Choroid plexus epithelial cell (primary cell): ENCODE results near the gene SGCB.

Experiments used
- DNase-seq: peaks from one replicate; pipeline ENCODE4 v3.0.0-alpha.2; 2010; ENCODE audit warnings: low read depth
- H3K4me3 ChIP-seq: 2 replicates; pipeline ENCODE4 v1.5.1; 2011; ENCODE audit warnings: low read depth, mild to moderate bottlenecking, control low read depth, low read length, moderate library complexity
- TF ChIP-seq, protein P1 (sequence below): conservative IDR thresholded peaks from 2 replicates; pipeline ENCODE4 v1.5.1; 2011; ENCODE audit warnings: low read depth, mild to moderate bottlenecking, control low read depth, inconsistent platforms, low read length, moderate library complexity

Gene SGCB

DNA sequence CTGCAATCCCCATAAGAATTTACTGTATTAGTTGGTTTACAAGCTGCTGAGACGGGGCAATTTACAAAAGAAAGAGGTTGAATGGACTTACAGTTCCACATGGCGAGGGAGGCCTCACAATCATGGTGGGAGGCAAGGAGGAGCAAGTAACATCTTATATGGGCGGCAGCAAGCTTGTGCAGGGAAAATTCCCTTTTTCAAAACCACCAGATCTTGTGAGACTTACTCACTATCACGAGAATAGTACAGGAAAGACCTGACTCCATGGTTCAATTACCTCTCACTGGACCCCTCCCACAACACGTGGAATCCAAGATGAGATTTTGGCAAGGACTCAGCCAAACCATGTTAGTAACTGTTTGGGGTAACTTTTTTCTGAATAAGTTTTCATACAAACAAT, 11.2 kb upstream of the SGCB start:
- TF ChIP-seq, protein P1, sequence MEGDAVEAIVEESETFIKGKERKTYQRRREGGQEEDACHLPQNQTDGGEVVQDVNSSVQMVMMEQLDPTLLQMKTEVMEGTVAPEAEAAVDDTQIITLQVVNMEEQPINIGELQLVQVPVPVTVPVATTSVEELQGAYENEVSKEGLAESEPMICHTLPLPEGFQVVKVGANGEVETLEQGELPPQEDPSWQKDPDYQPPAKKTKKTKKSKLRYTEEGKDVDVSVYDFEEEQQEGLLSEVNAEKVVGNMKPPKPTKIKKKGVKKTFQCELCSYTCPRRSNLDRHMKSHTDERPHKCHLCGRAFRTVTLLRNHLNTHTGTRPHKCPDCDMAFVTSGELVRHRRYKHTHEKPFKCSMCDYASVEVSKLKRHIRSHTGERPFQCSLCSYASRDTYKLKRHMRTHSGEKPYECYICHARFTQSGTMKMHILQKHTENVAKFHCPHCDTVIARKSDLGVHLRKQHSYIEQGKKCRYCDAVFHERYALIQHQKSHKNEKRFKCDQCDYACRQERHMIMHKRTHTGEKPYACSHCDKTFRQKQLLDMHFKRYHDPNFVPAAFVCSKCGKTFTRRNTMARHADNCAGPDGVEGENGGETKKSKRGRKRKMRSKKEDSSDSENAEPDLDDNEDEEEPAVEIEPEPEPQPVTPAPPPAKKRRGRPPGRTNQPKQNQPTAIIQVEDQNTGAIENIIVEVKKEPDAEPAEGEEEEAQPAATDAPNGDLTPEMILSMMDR, result no peak
- no peak for DNase-seq
- no peak overlapping the region for H3K4me3 ChIP-seq

DNA sequence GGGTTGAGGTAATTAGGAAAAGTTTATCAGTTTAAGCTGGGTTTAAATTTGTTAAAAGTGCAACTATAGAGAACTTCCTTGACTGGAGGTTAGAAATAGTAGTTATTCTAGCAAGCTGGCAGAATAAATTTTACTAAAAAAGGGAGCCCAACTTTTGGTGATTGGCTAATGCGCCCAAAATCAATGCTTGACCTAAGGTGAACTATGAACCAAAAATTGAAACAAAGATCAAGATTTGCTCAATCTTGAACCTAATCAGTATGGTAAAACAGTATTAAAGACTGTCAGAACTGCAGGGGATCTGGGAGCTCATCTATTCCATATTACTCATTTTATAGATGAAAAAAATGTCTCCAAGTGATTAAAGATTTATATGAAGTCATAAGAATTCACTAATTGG, 6.9 kb upstream of the SGCB start:
- DNase-seq, result no peak
- no peak overlapping the region for H3K4me3 ChIP-seq
- TF ChIP-seq, protein P1, result no peak

DNA sequence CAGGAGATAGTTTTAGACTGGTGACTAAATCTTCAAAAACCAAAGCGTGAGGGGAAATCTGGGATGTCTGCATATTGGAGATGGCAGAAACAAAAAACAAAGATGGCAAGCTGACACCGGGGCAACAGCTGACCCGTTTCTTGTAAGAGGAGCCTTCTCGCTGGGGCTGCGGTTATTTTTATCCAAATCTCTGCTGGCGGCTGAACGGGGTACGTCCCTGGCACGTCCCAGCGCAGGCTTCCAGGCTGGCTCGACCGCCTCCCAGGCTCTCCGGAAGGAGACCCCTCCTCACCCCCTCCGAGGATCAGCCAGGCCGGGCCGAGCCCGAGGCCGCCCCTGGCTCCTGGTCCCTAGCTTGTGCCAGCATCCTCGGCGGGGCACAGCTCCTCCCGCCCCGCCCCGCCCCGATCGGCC, 403 bp downstream of the SGCB start:
- peak; percentile 39 for DNase-seq
- TF ChIP-seq, protein P1, result no peak
- H3K4me3 ChIP-seq, result peak overlapping the region; percentile 84

DNA sequence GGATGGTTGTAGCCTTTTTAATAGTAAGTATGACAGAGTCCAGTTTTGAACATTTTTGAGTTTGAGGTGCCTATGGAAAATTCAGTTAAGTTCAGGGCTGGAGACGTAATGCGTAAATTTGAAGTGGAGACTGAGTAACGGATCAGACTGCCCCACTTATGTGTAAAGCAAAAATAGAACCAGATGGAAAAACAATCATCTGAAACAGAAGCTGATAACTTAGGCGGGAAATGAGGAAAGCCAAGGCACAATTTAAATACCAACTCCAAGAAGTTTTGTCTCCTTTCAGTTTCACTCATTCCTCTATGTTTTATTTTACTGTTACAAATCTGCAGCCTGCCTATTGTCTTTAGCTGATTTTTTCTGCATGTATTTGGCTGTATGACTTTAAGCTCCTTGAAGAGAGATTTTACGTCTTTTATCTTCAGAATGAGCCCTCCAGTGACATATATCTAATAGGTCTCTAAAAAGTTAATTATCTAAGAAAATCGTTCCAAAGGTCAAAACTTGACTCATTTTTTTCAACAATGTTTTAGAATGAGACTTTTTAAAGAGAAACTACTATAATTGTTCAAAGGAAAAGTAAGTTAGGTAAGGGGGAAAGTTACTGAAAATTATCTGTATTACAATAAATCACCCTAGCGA, 1.1 kb downstream of the SGCB start:
- TF ChIP-seq, protein P1, result no peak
- DNase-seq, result no peak
- H3K4me3 ChIP-seq, result peak overlapping the region; percentile 84

DNA sequence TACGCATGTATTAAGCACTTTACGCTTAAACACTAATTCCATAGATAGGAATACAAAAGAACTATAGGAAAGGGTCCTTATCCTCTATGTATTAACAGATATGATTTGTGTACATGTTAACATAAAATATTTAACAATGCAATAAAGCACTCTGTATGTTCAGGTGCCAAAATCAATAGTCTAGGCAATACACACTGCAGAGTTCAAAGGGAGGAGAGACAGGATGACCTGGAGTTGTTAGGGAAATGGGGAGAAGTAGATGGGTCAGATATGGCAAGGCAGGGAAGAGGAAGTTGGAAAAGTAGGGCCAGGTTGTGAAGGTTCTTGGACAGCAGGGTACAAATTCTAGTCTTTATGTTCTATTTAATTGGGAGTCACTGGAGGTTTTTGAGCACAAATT, 2.9 kb downstream of the SGCB start:
- H3K4me3 ChIP-seq, result no peak overlapping the region
- TF ChIP-seq, protein P1, result no peak
- DNase-seq, result no peak

DNA sequence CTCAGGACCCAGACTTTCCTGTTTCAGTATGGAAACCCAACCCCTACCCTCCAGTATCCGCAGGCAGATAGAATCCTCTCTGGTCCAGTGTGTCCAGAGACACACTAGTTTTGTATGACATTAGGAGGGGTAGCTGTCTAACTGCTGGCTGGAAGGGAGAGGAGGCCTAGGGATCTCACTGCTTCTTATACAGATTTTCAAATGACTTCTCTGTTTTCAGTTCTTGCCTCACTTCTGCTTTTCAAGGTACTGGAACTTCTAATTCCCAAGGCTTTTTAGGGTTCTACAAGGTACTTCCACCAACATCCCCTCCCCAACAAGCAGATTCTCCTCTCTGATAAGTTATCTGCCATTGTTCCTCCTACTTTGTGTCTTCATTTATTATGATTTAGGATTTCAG, 6.1 kb downstream of the SGCB start:
- TF ChIP-seq, protein P1, result no peak
- no peak overlapping the region for H3K4me3 ChIP-seq
- no peak for DNase-seq

DNA sequence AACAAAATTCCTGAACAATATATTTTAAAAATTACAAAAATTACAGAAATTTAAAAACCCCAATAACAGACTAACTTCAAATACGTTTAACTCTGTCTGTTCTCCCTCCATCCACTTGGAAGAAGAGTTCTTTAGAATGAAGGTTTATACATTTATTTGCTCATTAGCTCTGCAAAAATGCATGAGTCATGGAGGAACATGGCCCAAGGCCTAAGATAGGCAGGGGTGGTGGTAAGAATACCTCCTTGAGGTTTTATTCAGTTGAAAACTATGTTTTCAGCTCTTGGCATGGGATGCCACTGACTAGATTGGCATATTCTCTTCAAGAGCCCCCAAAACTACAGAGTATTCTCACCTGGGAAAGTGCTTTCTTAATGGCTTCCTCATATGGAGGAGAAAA, 9.1 kb downstream of the SGCB start:
- no peak overlapping the region for H3K4me3 ChIP-seq
- DNase-seq, result peak; percentile 69
- TF ChIP-seq, protein P1, result no peak
